H1 (cell line): ENCODE results near the gene ZNF219. TPM values are rescaled to one million over a fixed set of nuclear protein-coding genes. Genes with fewer than 3 reads are reported as not detected.

Experiments
- CTCF ChIA-PET: fragments of 300-600 bp; sonication (Branson Sonifier 250); formaldehyde crosslinking; loops from one replicate; lab custom pipeline; 2021; ENCODE audit not compliant: partially characterized antibody; lab: Charles Lee
- POLR2A ChIA-PET: fragments of 300-600 bp; sonication (Branson Sonifier 250); formaldehyde crosslinking; loops from one replicate; lab custom pipeline; 2021; ENCODE audit warnings: inconsistent platforms; ENCODE audit not compliant: partially characterized antibody; lab: Charles Lee
- DNase-seq, 2 experiments: peaks; one replicate each; pipeline versions ENCODE4 v3.0.0 to v3.0.0-alpha.2; 2010 to 2022; ENCODE audit warnings: low spot score in 2 of 2, low read depth in 1 of 2, mixed read lengths in 1 of 2
- FAIRE-seq: peaks from 2 replicates; lab custom pipeline; 2011; peaks lifted over from hg19 to GRCh38; lab: Jason Lieb, UNC
- H2AFZ ChIP-seq: 2 replicates; pipeline ENCODE4 v1.8.1; 2012; ENCODE audit warnings: low read length, inconsistent platforms
- H2AK5ac ChIP-seq: 2 replicates; pipeline ENCODE4 v1.6.1; 2013; ENCODE audit warnings: low read depth, low read length
- H2BK120ac ChIP-seq: replicated peaks from 2 replicates; pipeline ENCODE3; 2013; ENCODE audit warnings: low read depth, low read length, inconsistent platforms
- H2BK12ac ChIP-seq: 2 replicates; pipeline ENCODE4 v1.6.1; 2013; ENCODE audit warnings: low read depth, low read length
- H2BK15ac ChIP-seq: 2 replicates; pipeline ENCODE4 v1.6.1; 2013; ENCODE audit warnings: low read length
- H2BK20ac ChIP-seq: 2 replicates; pipeline ENCODE4 v1.6.1; 2013; ENCODE audit warnings: low read length
- H2BK5ac ChIP-seq: 2 replicates; pipeline ENCODE4 v1.6.1; 2013; ENCODE audit warnings: low read depth, low read length
- H3K14ac ChIP-seq: 2 replicates; pipeline ENCODE4 v1.6.1; 2013; ENCODE audit warnings: inconsistent platforms; ENCODE audit not compliant: insufficient read length
- H3K18ac ChIP-seq: 2 replicates; pipeline ENCODE4 v1.6.1; 2013; ENCODE audit warnings: low read length; ENCODE audit errors: extremely low read depth
- H3K23ac ChIP-seq: 2 replicates; pipeline ENCODE4 v1.6.1; 2013; ENCODE audit warnings: inconsistent platforms; ENCODE audit not compliant: insufficient read length
- H3K23me2 ChIP-seq: 2 replicates; pipeline ENCODE4 v1.6.1; 2013; ENCODE audit warnings: low read depth, low read length
- H3K27ac ChIP-seq: 2 replicates; pipeline ENCODE4 v1.6.1; 2011; ENCODE audit warnings: low read depth, low read length, inconsistent platforms
- H3K27me3 ChIP-seq, 4 experiments: replicated peaks in 1 of 4; 1 replicate in 1 of 4; 2 replicates in 3 of 4; pipeline versions ENCODE4 v1.6.1 to v1.8.1; 2011 to 2013; ENCODE audit warnings: low read length in 3 of 4, mild to moderate bottlenecking in 3 of 4, inconsistent platforms in 2 of 4, mixed read lengths in 2 of 4, moderate library complexity in 1 of 4; ENCODE audit not compliant: control insufficient read depth in 3 of 4, insufficient read depth in 3 of 4; ENCODE audit errors: extremely low read depth in 1 of 4
- H3K36me3 ChIP-seq, 4 experiments: 2 replicates each; pipeline versions ENCODE4 v1.6.1 to v1.8.1; 2011 to 2013; ENCODE audit warnings: mild to moderate bottlenecking in 4 of 4, low read length in 3 of 4, moderate library complexity in 2 of 4, control low read depth in 1 of 4, inconsistent platforms in 1 of 4; ENCODE audit not compliant: insufficient read depth in 4 of 4, control insufficient read depth in 2 of 4
- H3K4ac ChIP-seq: replicated peaks from 2 replicates; pipeline ENCODE3; 2013; ENCODE audit warnings: low read length, low read depth, mixed read lengths, inconsistent platforms; ENCODE audit not compliant: insufficient read length
- H3K4me1 ChIP-seq, 4 experiments: replicated peaks in 1 of 4; 1 replicate in 1 of 4; 2 replicates in 3 of 4; pipeline versions ENCODE4 v1.6.1 to v1.8.1; 2011 to 2013; ENCODE audit warnings: low read length in 3 of 4, inconsistent platforms in 2 of 4, mixed read lengths in 1 of 4; ENCODE audit not compliant: insufficient read depth in 4 of 4, control insufficient read depth in 3 of 4
- H3K4me2 ChIP-seq, 2 experiments: 2 replicates each; pipeline versions ENCODE4 v1.6.1 to v1.8.1; 2011 to 2013; ENCODE audit warnings: low read depth in 2 of 2, low read length in 2 of 2, control low read depth in 1 of 2, inconsistent platforms in 1 of 2, mild to moderate bottlenecking in 1 of 2; ENCODE audit not compliant: insufficient read depth in 1 of 2
- H3K4me3 ChIP-seq, 4 experiments: fragments of 200-600, 300-600 bp in 1 of 4; sonication (generic), shearing (Covaris generic), sonication (Bioruptor Twin) in 1 of 4; 2 replicates each; pipeline versions ENCODE4 v1.5.1 to v1.8.1; 2011 to 2016; ENCODE audit warnings: low read length in 4 of 4, low read depth in 3 of 4, control low read depth in 2 of 4, inconsistent platforms in 2 of 4, mild to moderate bottlenecking in 2 of 4, mixed read lengths in 1 of 4, moderate library complexity in 1 of 4; ENCODE audit not compliant: insufficient read depth in 2 of 4; ENCODE audit errors: extremely low read depth in 1 of 4
- H3K56ac ChIP-seq: replicated peaks from 2 replicates; pipeline ENCODE3; 2013; ENCODE audit warnings: low read depth, mild to moderate bottlenecking, mixed read lengths, low read length, inconsistent platforms; ENCODE audit not compliant: insufficient read length
- H3K79me1 ChIP-seq: 2 replicates; pipeline ENCODE4 v1.6.1; 2013; ENCODE audit warnings: low read depth, low read length, control low read depth
- H3K79me2 ChIP-seq, 2 experiments: 2 replicates each; pipeline versions ENCODE4 v1.6.1 to v1.8.1; 2012 to 2013; ENCODE audit warnings: low read length in 2 of 2, mild to moderate bottlenecking in 2 of 2, inconsistent platforms in 1 of 2; ENCODE audit not compliant: insufficient read depth in 2 of 2, control insufficient read depth in 1 of 2
- H3K9ac ChIP-seq, 4 experiments: replicated peaks in 1 of 4; 1 replicate in 1 of 4; 2 replicates in 3 of 4; pipeline versions ENCODE4 v1.6.1 to v1.8.1; 2011 to 2013; ENCODE audit warnings: low read depth in 3 of 4, low read length in 3 of 4, control low read depth in 2 of 4, mild to moderate bottlenecking in 2 of 4, moderate library complexity in 2 of 4, inconsistent platforms in 1 of 4; ENCODE audit errors: extremely low read depth in 1 of 4
- H3K9me3 ChIP-seq, 2 experiments: 2 replicates each; pipeline versions ENCODE4 v1.6.1 to v1.8.1; 2012 to 2013; ENCODE audit warnings: mild to moderate bottlenecking in 2 of 2, moderate library complexity in 2 of 2, control low read depth in 1 of 2, inconsistent platforms in 1 of 2, low read depth in 1 of 2, low read length in 1 of 2, mixed read lengths in 1 of 2; ENCODE audit not compliant: insufficient read depth in 2 of 2
- H4K20me1 ChIP-seq, 2 experiments: replicated peaks in 1 of 2; 2 replicates each; pipeline versions ENCODE3 to v1.8.1; 2011 to 2013; ENCODE audit warnings: inconsistent platforms in 2 of 2, low read length in 2 of 2, mild to moderate bottlenecking in 1 of 2; ENCODE audit not compliant: insufficient read depth in 2 of 2, control insufficient read depth in 1 of 2
- H4K5ac ChIP-seq: 2 replicates; pipeline ENCODE4 v1.6.1; 2013; ENCODE audit warnings: low read length, low read depth, mixed read lengths, inconsistent platforms; ENCODE audit not compliant: insufficient read length
- H4K8ac ChIP-seq: 2 replicates; pipeline ENCODE4 v1.8.0; 2013; ENCODE audit warnings: mild to moderate bottlenecking, moderate library complexity, low read length, inconsistent platforms; ENCODE audit not compliant: insufficient read depth; ENCODE audit errors: extremely low read depth
- H4K91ac ChIP-seq: replicated peaks from 2 replicates; pipeline ENCODE3; 2013; ENCODE audit warnings: low read length, mixed read lengths, inconsistent platforms; ENCODE audit not compliant: insufficient read length
- CEBPB ChIP-seq: IDR thresholded peaks from 2 replicates; pipeline ENCODE4 v1.6.1; 2012; ENCODE audit warnings: low read depth, low read length
- CHD1 ChIP-seq: IDR thresholded peaks from 2 replicates; pipeline ENCODE4 v1.6.1; 2012; ENCODE audit warnings: low read depth, low read length, improper control_type of control experiment
- CREB1 ChIP-seq: IDR thresholded peaks from 2 replicates; pipeline ENCODE4 v1.6.1; 2012; ENCODE audit warnings: inconsistent platforms
- HDAC6 ChIP-seq: IDR thresholded peaks from one replicate; pipeline ENCODE4 v1.7.1; 2012; ENCODE audit warnings: low read depth, mild to moderate bottlenecking, inconsistent platforms, low read length, moderate library complexity
- RNF2 ChIP-seq: fragments of 200-900, 300-1000 bp; sonication (generic); IDR thresholded peaks from 2 replicates; pipeline ENCODE4 v1.7.1; 2016; ENCODE audit warnings: borderline replicate concordance, low read depth, mild to moderate bottlenecking, antibody characterized with exemption, low read length; ENCODE audit not compliant: poor library complexity, severe bottlenecking; ENCODE audit errors: missing control alignments
- RXRA ChIP-seq: IDR thresholded peaks from 2 replicates; pipeline ENCODE4 v1.6.1; 2011; ENCODE audit warnings: low read depth, mild to moderate bottlenecking, low read length, moderate library complexity; ENCODE audit not compliant: insufficient read depth
- SIRT6 ChIP-seq: IDR thresholded peaks from one replicate; pipeline ENCODE4 v1.7.1; 2012; ENCODE audit warnings: low read length, inconsistent platforms
- SRF ChIP-seq: IDR thresholded peaks from 2 replicates; pipeline ENCODE4 v1.6.1; 2011; ENCODE audit warnings: mild to moderate bottlenecking, low read depth, low read length, moderate library complexity
- WGBS, 2 experiments: shearing (Covaris generic) in 1 of 2; methylation state at CpG; one replicate each; pipeline versions ENCODE4 v1.1.6 to v1.1.7; 2013 to 2015; ENCODE audit warnings: low lambda C conversion rate in 2 of 2, mixed read lengths in 2 of 2, inconsistent platforms in 1 of 2, low coverage in 1 of 2, missing lambda C conversion rate in 1 of 2; ENCODE audit not compliant: insufficient replicate concordance in 2 of 2, insufficient coverage in 1 of 2, insufficient read length in 1 of 2; ENCODE audit errors: extremely low coverage in 1 of 2, missing lambda C conversion rate in 1 of 2; 5-methylcytosine and 5-hydroxymethylcytosine counted together
- polyA plus RNA-seq, 7 experiments: library from polyadenylated mRNA; depleted of rRNA in 3 of 7; stranded (reverse) in 5 of 7; unstranded in 2 of 7; fragments of >200 nt in 5 of 7; fragments of 200-250 nt in 2 of 7; gene quantifications; 1 replicate in 5 of 7; 2 replicates in 1 of 7; 4 replicates in 1 of 7; pipeline versions ENCODE4 v1.2.1 to v1.2.3, GENCODE V29; 2011 to 2013; ENCODE audit warnings: missing spikeins in 2 of 7, mixed read lengths in 2 of 7
- total RNA-seq: library from RNA; stranded (reverse); fragmentation: NEBNext Ultra II Directional; extraction: Animal tissue kit (Norgen Biotek cat#: 25700); gene quantifications from 2 replicates; pipeline ENCODE4 v1.2.1, GENCODE V29; 2021

The ZNF219 gene
- total and polyA plus RNA-seq, 2 of the 8 experiments (the other 6 are each of a cell fraction or from before 2014, with no cell fraction given) = 113 to 160 TPM

- H3K27ac ChIP-seq = no peak overlapping the region
- H3K79me2 ChIP-seq = no peaks in the 10 kb centered on the region
- H4K8ac ChIP-seq = no peak overlapping the region
- no peaks in the 10 kb centered on the region; the same call in 1 of the 2 replicates for H3K79me1 ChIP-seq
- peaks cover 6 to 7% of the 10 kb centered on the region in 2 experiments for H4K20me1 ChIP-seq
- no peak overlapping the region for H2AK5ac ChIP-seq
- H3K4me2 ChIP-seq = no peak overlapping the region
- DNase-seq (no peak), FAIRE-seq (no peak)
- no peak overlapping the region for H3K56ac ChIP-seq
- H2BK20ac ChIP-seq = no peak overlapping the region
- H3K36me3 ChIP-seq = peaks cover 25 to 79% (median 61%) of the 10 kb centered on the region in 4 experiments
- H3K4me3 ChIP-seq = no peak overlapping the region
- H2BK15ac ChIP-seq = no peak overlapping the region
- no peak overlapping the region for H3K14ac ChIP-seq
- no peak overlapping the region for H3K23ac ChIP-seq
- no peak overlapping the region for H2BK12ac ChIP-seq
- no peak overlapping the region for H4K5ac ChIP-seq
- H4K91ac ChIP-seq = no peak overlapping the region
- CTCF ChIA-PET = interaction anchor here (0.7 to 10.2 kb wide), 9 partner anchors 9 to 415 kb away, joined by 3 to 148 read pairs (median 5); partner anchors contain the start of gene TMEM253
- no peak overlapping the region for H2BK120ac ChIP-seq
- peaks cover 0 to 5% (median 0%) of the 10 kb centered on the region in 4 experiments; a peak in 2 of 7 replicates for H3K4me1 ChIP-seq
- H3K27me3 ChIP-seq = no peaks in the 10 kb centered on the region
- no peaks in the 10 kb centered on the region for H3K23me2 ChIP-seq
- POLR2A ChIA-PET = interaction anchor here (0.8 to 12.4 kb wide), 11 partner anchors 8 to 69 kb away, joined by 3 to 245 read pairs (median 4); partner anchors contain the start of genes ARHGEF40, RNASE8 and ZNF219
- H2AFZ ChIP-seq = no peak overlapping the region
- no peak overlapping the region for H3K9ac ChIP-seq
- TF ChIP-seq CHD1 (no peak), RXRA (no peak), CREB1 (no peak), CEBPB (no peak), SIRT6 (no peak), HDAC6 (no peak), SRF (no peak), RNF2 (no peak)
- H3K4ac ChIP-seq = no peak overlapping the region
- no peaks in the 10 kb centered on the region for H3K9me3 ChIP-seq
- no peak overlapping the region for H3K18ac ChIP-seq
- 88 to 100% methylated on average over 1 to 11 of the region's 11 CpGs for WGBS, 2 experiments
- H2BK5ac ChIP-seq = no peak overlapping the region
Measured at GRCh38 chr14:21083565-21084325, 14.7 kb downstream of the ZNF219 start.
